Choroid plexus epithelial cell (primary cell): Measurements from ENCODE around the gene MICALL2.

Experiments
- DNase-seq: peaks from one replicate; pipeline ENCODE4 v3.0.0-alpha.2; 2010; ENCODE audit warnings: low read depth
- H3K4me3 ChIP-seq: 2 replicates; pipeline ENCODE4 v1.5.1; 2011; ENCODE audit warnings: low read depth, mild to moderate bottlenecking, control low read depth, low read length, moderate library complexity
- CTCF ChIP-seq: conservative IDR thresholded peaks from 2 replicates; pipeline ENCODE4 v1.5.1; 2011; ENCODE audit warnings: low read depth, mild to moderate bottlenecking, control low read depth, inconsistent platforms, low read length, moderate library complexity

MICALL2 gene

GRCh38 chr7:1403638-1404459 is 55.4 kb downstream of the MICALL2 start:
- peak; percentile 63 for TF ChIP-seq CTCF
- H3K4me3 ChIP-seq = no peak overlapping the region
- DNase-seq = peak; percentile 83

GRCh38 chr7:1402791-1403637 is 56.3 kb downstream of the MICALL2 start:
- no peak for TF ChIP-seq CTCF
- DNase-seq = no peak
- H3K4me3 ChIP-seq = no peak overlapping the region

- TF ChIP-seq CTCF = no peak
- H3K4me3 ChIP-seq = no peak overlapping the region
- no peak for DNase-seq
Observed at GRCh38 chr7:1402110-1402790, 57.0 kb downstream of the MICALL2 start.

GRCh38 chr7:1401011-1401410 is 58.3 kb downstream of the MICALL2 start:
- DNase-seq = no peak
- TF ChIP-seq CTCF = no peak
- no peak overlapping the region for H3K4me3 ChIP-seq

- no peak overlapping the region for H3K4me3 ChIP-seq
- DNase-seq = no peak
- no peak for TF ChIP-seq CTCF
Observed at GRCh38 chr7:1400371-1400770, 58.9 kb downstream of the MICALL2 start.

GRCh38 chr7:1397491-1398327 is 61.6 kb downstream of the MICALL2 start:
- DNase-seq = peak; percentile 30
- H3K4me3 ChIP-seq = no peak overlapping the region
- no peak for TF ChIP-seq CTCF
